DND-41 (cell line): Measurements from ENCODE around the gene MUC5B.

Experiments
- ATAC-seq: fragments of 200-7000 bp; cut with Tn5 transposase; 3 replicates; pipeline ENCODE4 v1.9.1; 2021; ENCODE audit warnings: low read depth; ENCODE audit not compliant: insufficient read depth
- DNase-seq: peaks from one replicate; pipeline ENCODE4 v3.0.0-alpha.2; 2020
- H2AFZ ChIP-seq: 2 replicates; pipeline ENCODE4 v1.6.0; 2012; ENCODE audit warnings: low read depth, low read length
- H3K27ac ChIP-seq: 2 replicates; pipeline ENCODE4 v1.5.1; 2012; ENCODE audit warnings: low read length, inconsistent platforms
- H3K27me3 ChIP-seq: fragments of 200-600 bp; sonication (generic); 2 replicates; pipeline ENCODE4 v1.6.0; 2012; ENCODE audit warnings: low read length, mild to moderate bottlenecking, inconsistent platforms; ENCODE audit not compliant: insufficient read depth, poor library complexity
- H3K36me3 ChIP-seq: 2 replicates; pipeline ENCODE4 v1.5.1; 2012; ENCODE audit warnings: low read length, inconsistent platforms; ENCODE audit not compliant: insufficient read depth
- H3K4me1 ChIP-seq: 2 replicates; pipeline ENCODE4 v1.5.1; 2012; ENCODE audit warnings: mild to moderate bottlenecking, low read length; ENCODE audit not compliant: insufficient read depth
- H3K4me2 ChIP-seq: 2 replicates; pipeline ENCODE4 v1.6.0; 2012; ENCODE audit warnings: mild to moderate bottlenecking, moderate library complexity, low read length, inconsistent platforms; ENCODE audit not compliant: insufficient read depth
- H3K4me3 ChIP-seq, 2 experiments: fragments of 200-600 bp in 1 of 2; shearing (Covaris generic) in 1 of 2; 2 replicates each; pipeline ENCODE4 v1.5.1; 2012 to 2016; ENCODE audit warnings: inconsistent platforms in 2 of 2, low read length in 2 of 2, mild to moderate bottlenecking in 2 of 2, low read depth in 1 of 2, moderate library complexity in 1 of 2
- H3K79me2 ChIP-seq: 2 replicates; pipeline ENCODE4 v1.6.0; 2012; ENCODE audit warnings: low read length, inconsistent platforms; ENCODE audit not compliant: insufficient read depth
- H3K9ac ChIP-seq: 2 replicates; pipeline ENCODE4 v1.6.0; 2012; ENCODE audit warnings: low read depth, mild to moderate bottlenecking, inconsistent platforms, low read length, moderate library complexity
- H3K9me3 ChIP-seq: 2 replicates; pipeline ENCODE4 v1.5.1; 2012; ENCODE audit warnings: low read length, moderate library complexity, mild to moderate bottlenecking, inconsistent platforms; ENCODE audit not compliant: insufficient read depth, severe bottlenecking
- H4K20me1 ChIP-seq: 2 replicates; pipeline ENCODE4 v1.6.0; 2012; ENCODE audit warnings: low read length; ENCODE audit not compliant: insufficient read depth
- CTCF ChIP-seq: IDR thresholded peaks from 2 replicates; pipeline ENCODE4 v1.5.1; 2012; ENCODE audit warnings: borderline replicate concordance, low read length, moderate library complexity, mild to moderate bottlenecking; ENCODE audit not compliant: poor library complexity, severe bottlenecking; ENCODE audit errors: extremely low read depth
- EZH2 ChIP-seq: IDR thresholded peaks from 3 replicates; pipeline ENCODE4 v1.6.1; 2012; ENCODE audit warnings: borderline replicate concordance, low read depth, mild to moderate bottlenecking, moderate library complexity, low read length, inconsistent platforms; ENCODE audit not compliant: severe bottlenecking

Gene MUC5B

GRCh38 chr11:1233351-1234053, 10.6 kb downstream of the MUC5B start:
- Histone ChIP-seq H3K9me3 (no peaks in the 10 kb centered on the region), H3K4me1 (no peaks in the 10 kb centered on the region), H3K36me3 (no peaks in the 10 kb centered on the region), H2AFZ (no peak overlapping the region), H3K4me2 (no peak overlapping the region), H4K20me1 (peaks cover 8% of the 10 kb centered on the region), H3K9ac (no peak overlapping the region), H3K79me2 (no peaks in the 10 kb centered on the region), H3K27ac (no peak overlapping the region), H3K27me3 (no peaks in the 10 kb centered on the region), H3K4me3 (no peak overlapping the region)
- DNase-seq (no peak), ATAC-seq (no peak)
- TF ChIP-seq EZH2 (no peak), CTCF (peak; percentile 6)

DNA sequence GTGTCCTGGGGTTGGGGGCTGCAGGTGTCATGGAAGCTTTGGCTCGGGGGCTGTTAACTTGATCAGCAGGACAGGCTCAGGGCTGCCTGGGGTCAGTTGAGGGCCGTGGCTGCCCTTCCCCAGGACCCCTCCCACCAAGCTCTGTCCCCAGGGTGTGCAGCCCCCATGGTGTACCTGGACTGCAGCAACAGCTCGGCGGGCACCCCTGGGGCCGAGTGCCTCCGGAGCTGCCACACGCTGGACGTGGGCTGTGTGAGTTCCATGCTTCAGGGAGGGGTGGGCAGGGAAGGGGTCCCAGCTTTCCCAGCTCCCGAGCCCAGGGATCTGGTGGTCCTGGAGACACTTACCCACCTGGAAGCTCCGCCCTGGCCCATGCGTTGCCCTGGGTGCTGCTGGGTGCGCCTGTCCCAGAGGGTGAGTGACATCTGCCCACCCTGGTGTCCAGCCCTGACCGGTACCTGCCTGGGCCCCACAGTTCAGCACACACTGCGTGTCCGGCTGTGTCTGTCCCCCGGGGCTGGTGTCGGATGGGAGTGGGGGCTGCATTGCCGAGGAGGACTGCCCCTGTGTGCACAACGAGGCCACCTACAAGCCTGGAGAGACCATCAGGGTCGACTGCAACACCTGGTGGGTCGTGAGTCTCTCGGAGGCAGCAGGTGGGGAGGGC, 11.3 kb downstream of the MUC5B start:
- Histone ChIP-seq H2AFZ (no peak overlapping the region), H3K9me3 (no peaks in the 10 kb centered on the region), H3K79me2 (no peaks in the 10 kb centered on the region), H3K36me3 (no peaks in the 10 kb centered on the region), H3K4me3 (no peak overlapping the region), H3K9ac (no peak overlapping the region), H3K27ac (no peak overlapping the region), H3K4me2 (no peak overlapping the region), H3K27me3 (no peaks in the 10 kb centered on the region), H4K20me1 (peaks cover 8% of the 10 kb centered on the region), H3K4me1 (no peaks in the 10 kb centered on the region)
- ATAC-seq (no peak), DNase-seq (no peak)
- no peak for TF ChIP-seq EZH2
- TF ChIP-seq CTCF, result no peak

DNA sequence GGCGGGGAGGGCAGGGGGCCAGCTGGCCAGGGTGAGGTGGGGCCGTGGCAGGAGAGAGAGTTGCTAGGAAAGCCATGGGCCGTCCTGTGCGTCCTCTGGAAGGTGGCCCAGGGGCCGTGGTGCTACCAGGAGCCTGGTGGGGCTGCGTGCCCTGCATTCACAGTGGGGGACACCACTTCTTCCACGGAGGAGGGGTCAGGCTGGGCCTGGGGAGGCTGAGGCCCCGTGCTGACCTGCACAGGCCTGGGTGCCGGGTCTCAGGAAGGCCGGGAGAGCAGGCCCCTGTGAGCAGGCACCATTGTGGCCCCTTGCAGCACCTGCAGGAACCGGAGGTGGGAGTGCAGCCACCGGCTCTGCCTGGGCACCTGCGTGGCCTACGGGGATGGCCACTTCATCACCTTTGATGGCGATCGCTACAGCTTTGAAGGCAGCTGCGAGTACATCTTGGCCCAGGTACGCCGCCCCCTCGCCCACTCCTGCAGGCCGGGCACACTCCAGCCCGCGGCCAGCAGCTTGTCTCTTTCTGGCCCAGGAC, 12.0 kb downstream of the MUC5B start:
- H3K27me3 ChIP-seq, result no peaks in the 10 kb centered on the region
- no peak overlapping the region for H2AFZ ChIP-seq
- H3K4me3 ChIP-seq, result no peak overlapping the region
- H3K9me3 ChIP-seq, result no peaks in the 10 kb centered on the region
- no peak for DNase-seq
- no peaks in the 10 kb centered on the region for H3K36me3 ChIP-seq
- H3K27ac ChIP-seq, result no peak overlapping the region
- no peaks in the 10 kb centered on the region for H3K4me1 ChIP-seq
- H4K20me1 ChIP-seq, result peaks cover 8% of the 10 kb centered on the region
- no peak for ATAC-seq
- no peaks in the 10 kb centered on the region for H3K79me2 ChIP-seq
- no peak overlapping the region for H3K4me2 ChIP-seq
- TF ChIP-seq CTCF (no peak), EZH2 (no peak)
- no peak overlapping the region for H3K9ac ChIP-seq
